SU-DHL-6 (cell line): ENCODE data around the gene LRRK1.

ENCODE experiments used
- H2AFZ ChIP-seq: fragments of 200-600 bp; sonication (generic); 2 replicates; pipeline ENCODE4 v1.6.1; 2014; ENCODE audit warnings: low read depth, mild to moderate bottlenecking, moderate library complexity, mixed read lengths, antibody characterized with exemption, low read length; ENCODE audit not compliant: severe bottlenecking
- H3F3A ChIP-seq: fragments of 200-600 bp; shearing (Covaris generic); 2 replicates; pipeline ENCODE4 v1.6.0; 2016; ENCODE audit warnings: antibody characterized with exemption, mild to moderate bottlenecking; ENCODE audit not compliant: insufficient read depth
- H3K27ac ChIP-seq: fragments of 200-600 bp; sonication (generic); 2 replicates; pipeline ENCODE4 v1.5.1; 2016; ENCODE audit warnings: low read depth, mild to moderate bottlenecking, low read length, moderate library complexity, mixed read lengths
- H3K27me3 ChIP-seq: fragments of 200-600 bp; sonication (generic), shearing (Covaris generic); 2 replicates; pipeline ENCODE4 v1.6.0; 2014; ENCODE audit warnings: mild to moderate bottlenecking, low read length
- H3K36me3 ChIP-seq: fragments of 200-600 bp; sonication (generic); 2 replicates; pipeline ENCODE4 v1.6.1; 2014; ENCODE audit warnings: mild to moderate bottlenecking, low read length, mixed read lengths
- H3K4me2 ChIP-seq: fragments of 300-600, 200-600 bp; shearing (Covaris generic), sonication (generic); 2 replicates; pipeline ENCODE4 v1.6.0; 2014; ENCODE audit warnings: low read length, low read depth, mild to moderate bottlenecking; ENCODE audit not compliant: poor library complexity, severe bottlenecking
- H3K4me3 ChIP-seq: fragments of 200-600 bp; sonication (generic); 2 replicates; pipeline ENCODE4 v1.5.1; 2014; ENCODE audit warnings: antibody characterized with exemption, low read length, mild to moderate bottlenecking, mixed read lengths; ENCODE audit not compliant: insufficient read depth, poor library complexity, severe bottlenecking
- H3K79me2 ChIP-seq: fragments of 200-600 bp; sonication (generic); 2 replicates; pipeline ENCODE4 v1.6.1; 2014; ENCODE audit warnings: mild to moderate bottlenecking, low read length, moderate library complexity; ENCODE audit not compliant: insufficient read depth
- H3K9ac ChIP-seq: fragments of 200-600 bp; sonication (generic); 2 replicates; pipeline ENCODE4 v1.7.0; 2014; ENCODE audit warnings: mild to moderate bottlenecking, low read length
- H3K9me2 ChIP-seq: fragments of 200-600 bp; sonication (generic); replicated peaks from 2 replicates; pipeline ENCODE4 v1.6.1; 2014; ENCODE audit warnings: low read length; ENCODE audit not compliant: insufficient read depth
- H3K9me3 ChIP-seq: fragments of 200-600 bp; sonication (generic); 2 replicates; pipeline ENCODE4 v1.6.1; 2014; ENCODE audit warnings: low read length, mixed read lengths; ENCODE audit not compliant: insufficient read depth
- H4K20me1 ChIP-seq: fragments of 200-600 bp; sonication (generic); 2 replicates; pipeline ENCODE4 v1.6.1; 2014; ENCODE audit warnings: low read depth, mild to moderate bottlenecking, antibody characterized with exemption, low read length, moderate library complexity, mixed read lengths
- EZH2phosphoT487 ChIP-seq: fragments of 200-600 bp; sonication (generic), shearing (Covaris generic); conservative IDR thresholded peaks from 2 replicates; pipeline ENCODE4 v1.6.1; 2018; ENCODE audit warnings: mild to moderate bottlenecking, antibody characterized with exemption, low read length, moderate library complexity, mixed read lengths
- TF ChIP-seq, protein P1 (sequence below): fragments of 200-600 bp; sonication (generic); IDR thresholded peaks from one replicate; pipeline ENCODE4 v1.5.1; 2017; ENCODE audit warnings: antibody characterized with exemption, mild to moderate bottlenecking, low read length, moderate library complexity; ENCODE audit not compliant: insufficient read depth, poor library complexity, severe bottlenecking

The LRRK1 gene

DNA sequence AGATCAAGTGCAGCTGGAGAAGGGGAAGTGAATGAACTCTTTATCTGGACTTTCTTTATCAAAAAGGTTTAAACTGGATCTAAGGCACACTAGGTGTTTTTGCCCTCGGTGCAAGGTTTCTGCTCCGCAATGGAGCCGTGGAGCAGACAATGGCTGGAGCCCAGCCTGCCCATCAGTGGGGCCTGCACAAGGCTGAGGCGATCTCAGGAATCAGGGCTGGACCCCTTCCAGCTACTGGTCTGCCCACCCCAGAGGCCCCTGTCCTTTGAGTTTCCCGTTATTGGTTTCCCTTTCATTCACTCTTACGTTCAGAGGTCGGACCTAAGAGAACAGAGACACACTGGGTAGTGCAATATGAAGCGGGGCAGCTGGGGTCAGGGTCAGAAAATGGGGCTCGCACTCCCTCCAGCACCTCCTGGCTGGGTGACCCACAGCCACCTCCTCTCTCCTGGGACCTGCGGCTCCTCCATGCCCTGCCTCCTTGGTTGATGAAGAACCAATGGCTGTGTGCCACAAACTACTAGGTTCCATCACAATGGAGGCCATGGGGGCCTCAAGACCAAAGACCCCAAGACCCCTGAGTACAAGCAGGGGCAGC, 168.1 kb downstream of the LRRK1 start:
- H3K4me2 ChIP-seq = no peak overlapping the region
- no peaks in the 10 kb centered on the region for H3K9me2 ChIP-seq
- no peak overlapping the region for H3K27ac ChIP-seq
- H3K27me3 ChIP-seq = no peaks in the 10 kb centered on the region
- H3K36me3 ChIP-seq = no peaks in the 10 kb centered on the region
- H3K4me3 ChIP-seq = no peak overlapping the region
- no peak overlapping the region for H2AFZ ChIP-seq
- no peak overlapping the region for H3K9ac ChIP-seq
- TF ChIP-seq, protein P1, sequence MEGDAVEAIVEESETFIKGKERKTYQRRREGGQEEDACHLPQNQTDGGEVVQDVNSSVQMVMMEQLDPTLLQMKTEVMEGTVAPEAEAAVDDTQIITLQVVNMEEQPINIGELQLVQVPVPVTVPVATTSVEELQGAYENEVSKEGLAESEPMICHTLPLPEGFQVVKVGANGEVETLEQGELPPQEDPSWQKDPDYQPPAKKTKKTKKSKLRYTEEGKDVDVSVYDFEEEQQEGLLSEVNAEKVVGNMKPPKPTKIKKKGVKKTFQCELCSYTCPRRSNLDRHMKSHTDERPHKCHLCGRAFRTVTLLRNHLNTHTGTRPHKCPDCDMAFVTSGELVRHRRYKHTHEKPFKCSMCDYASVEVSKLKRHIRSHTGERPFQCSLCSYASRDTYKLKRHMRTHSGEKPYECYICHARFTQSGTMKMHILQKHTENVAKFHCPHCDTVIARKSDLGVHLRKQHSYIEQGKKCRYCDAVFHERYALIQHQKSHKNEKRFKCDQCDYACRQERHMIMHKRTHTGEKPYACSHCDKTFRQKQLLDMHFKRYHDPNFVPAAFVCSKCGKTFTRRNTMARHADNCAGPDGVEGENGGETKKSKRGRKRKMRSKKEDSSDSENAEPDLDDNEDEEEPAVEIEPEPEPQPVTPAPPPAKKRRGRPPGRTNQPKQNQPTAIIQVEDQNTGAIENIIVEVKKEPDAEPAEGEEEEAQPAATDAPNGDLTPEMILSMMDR = no peak
- no peak for TF ChIP-seq EZH2phosphoT487
- H3K79me2 ChIP-seq = no peaks in the 10 kb centered on the region
- H4K20me1 ChIP-seq = no peaks in the 10 kb centered on the region
- H3K9me3 ChIP-seq = no peaks in the 10 kb centered on the region
- no peaks in the 10 kb centered on the region for H3F3A ChIP-seq

DNA sequence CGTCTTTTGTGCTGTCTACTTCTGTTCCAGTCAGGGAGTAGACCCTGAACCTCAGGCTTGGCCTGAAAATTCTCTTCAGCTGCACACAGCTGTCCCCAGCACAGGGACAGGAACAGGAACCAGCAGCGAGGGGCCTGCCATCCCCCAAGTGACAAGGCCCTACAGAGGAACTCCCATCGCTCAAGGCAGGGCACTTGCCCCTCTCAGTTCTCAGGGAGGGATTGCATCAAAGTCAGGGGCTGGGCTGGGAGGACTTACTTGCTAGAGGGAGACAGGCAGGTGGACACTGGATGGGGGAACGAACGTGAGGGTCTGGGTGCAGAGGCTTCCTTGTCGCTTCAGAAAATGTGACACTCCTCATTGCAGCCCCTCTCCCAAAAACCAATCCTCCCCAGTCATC, 169.1 kb downstream of the LRRK1 start:
- TF ChIP-seq, protein P1 = no peak
- no peak for TF ChIP-seq EZH2phosphoT487
- H2AFZ ChIP-seq = no peak overlapping the region
- H3K27me3 ChIP-seq = no peaks in the 10 kb centered on the region
- H3F3A ChIP-seq = no peaks in the 10 kb centered on the region
- no peaks in the 10 kb centered on the region for H3K9me3 ChIP-seq
- H3K27ac ChIP-seq = no peak overlapping the region
- no peaks in the 10 kb centered on the region for H3K36me3 ChIP-seq
- no peak overlapping the region for H3K9ac ChIP-seq
- H3K4me3 ChIP-seq = no peak overlapping the region
- H3K4me2 ChIP-seq = no peak overlapping the region
- no peaks in the 10 kb centered on the region for H4K20me1 ChIP-seq
- no peaks in the 10 kb centered on the region for H3K79me2 ChIP-seq
- H3K9me2 ChIP-seq = no peaks in the 10 kb centered on the region

DNA sequence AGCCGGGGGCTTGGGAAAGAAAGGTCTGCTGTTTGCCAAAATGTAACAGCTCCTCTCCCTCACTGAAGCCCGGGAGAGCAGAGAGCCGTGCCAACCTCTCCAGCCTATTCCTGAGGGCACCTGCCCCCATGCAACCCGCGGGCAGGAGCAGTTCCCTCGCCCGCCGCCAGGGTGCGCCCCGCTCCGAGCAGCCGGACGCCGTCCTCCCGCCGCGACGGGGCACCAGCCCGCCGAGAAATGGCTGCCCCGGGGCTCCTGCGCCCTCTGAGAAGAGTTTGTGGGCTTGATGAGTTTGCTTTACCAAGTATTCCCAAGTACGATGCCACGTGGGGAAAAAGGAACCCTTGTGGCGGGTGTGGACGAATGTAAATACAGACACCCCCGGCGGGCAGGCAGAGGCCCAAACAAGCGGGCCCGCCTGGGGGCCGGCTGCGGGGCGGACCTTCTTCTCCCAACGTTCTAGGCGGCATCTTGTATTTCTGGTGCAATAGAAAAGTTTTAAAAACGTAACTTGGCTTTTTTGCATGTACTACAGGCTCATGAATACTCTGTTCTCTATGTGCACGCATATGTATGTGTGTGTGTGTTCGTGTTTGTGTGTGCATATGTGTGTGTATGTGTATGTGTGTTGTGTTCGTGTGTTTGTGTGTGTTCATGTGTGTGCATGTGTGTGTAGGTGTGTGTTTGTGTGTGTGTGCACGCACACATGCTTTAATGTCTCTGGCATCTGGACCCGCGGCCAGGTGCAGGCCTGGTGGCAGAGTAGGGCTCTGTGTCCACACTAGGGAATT, 169.8 kb downstream of the LRRK1 start:
- H3K9ac ChIP-seq = no peak overlapping the region
- no peaks in the 10 kb centered on the region for H3K27me3 ChIP-seq
- H3K4me2 ChIP-seq = no peak overlapping the region
- H4K20me1 ChIP-seq = no peaks in the 10 kb centered on the region
- no peak for TF ChIP-seq EZH2phosphoT487
- TF ChIP-seq, protein P1 = peak; percentile 89
- H3K9me3 ChIP-seq = no peaks in the 10 kb centered on the region
- H3K27ac ChIP-seq = no peak overlapping the region
- no peaks in the 10 kb centered on the region for H3K9me2 ChIP-seq
- H2AFZ ChIP-seq = peak overlapping the region; percentile 72
- H3K4me3 ChIP-seq = no peak overlapping the region
- H3F3A ChIP-seq = no peaks in the 10 kb centered on the region
- no peaks in the 10 kb centered on the region for H3K79me2 ChIP-seq
- H3K36me3 ChIP-seq = no peaks in the 10 kb centered on the region
